Liver (tissue), 3 donors: ENCODE data around the gene WDR82.

Experiments
- ATF3 ChIP-seq: IDR thresholded peaks from 2 replicates; pipeline ENCODE4 v1.6.1; 2016; ENCODE audit warnings: antibody characterized with exemption
- FOXA1 ChIP-seq: IDR thresholded peaks from 2 replicates; pipeline ENCODE4 v1.6.1; 2016; ENCODE audit warnings: antibody characterized with exemption
- GABPA ChIP-seq, 2 donors: IDR thresholded peaks in 1 of 2; conservative IDR thresholded peaks in 1 of 2; 2 replicates each; pipeline ENCODE4 v1.6.1; 2016; ENCODE audit warnings: antibody characterized with exemption in 2 of 2, mild to moderate bottlenecking in 1 of 2, moderate library complexity in 1 of 2
- HNF4A ChIP-seq, 2 donors: conservative IDR thresholded peaks; 2 replicates each; pipeline ENCODE4 v1.6.1; 2016; ENCODE audit warnings: antibody characterized with exemption in 2 of 2, mild to moderate bottlenecking in 2 of 2
- HNF4G ChIP-seq: IDR thresholded peaks from 2 replicates; pipeline ENCODE4 v1.6.1; 2016; ENCODE audit warnings: antibody characterized with exemption
- JUND ChIP-seq, 2 donors: IDR thresholded peaks; 2 replicates each; pipeline ENCODE4 v1.6.1; 2016; ENCODE audit warnings: antibody characterized with exemption in 2 of 2
- MAX ChIP-seq: IDR thresholded peaks from 2 replicates; pipeline ENCODE4 v1.6.1; 2016; ENCODE audit warnings: antibody characterized with exemption
- RAD21 ChIP-seq, 2 donors: IDR thresholded peaks; 2 replicates each; pipeline ENCODE4 v1.6.1; 2016; ENCODE audit warnings: antibody characterized with exemption in 2 of 2, mild to moderate bottlenecking in 2 of 2
- RXRA ChIP-seq, 2 donors: IDR thresholded peaks; 2 replicates each; pipeline ENCODE4 v1.6.1; 2017 to 2018; ENCODE audit warnings: antibody characterized with exemption in 2 of 2, mild to moderate bottlenecking in 1 of 2
- SP1 ChIP-seq: IDR thresholded peaks from 2 replicates; pipeline ENCODE4 v1.6.1; 2018; ENCODE audit warnings: antibody characterized with exemption, mild to moderate bottlenecking
- TAF1 ChIP-seq: conservative IDR thresholded peaks from 2 replicates; pipeline ENCODE4 v1.6.1; 2016; ENCODE audit warnings: antibody characterized with exemption, mild to moderate bottlenecking
- TF ChIP-seq, protein P1 (sequence below): fragments of 150-350 bp; IDR thresholded peaks from 2 replicates; pipeline ENCODE4 v1.5.1; 2017; ENCODE audit warnings: improper control_type of control experiment, low read depth, low read length; ENCODE audit not compliant: missing input control
- donor health status: healthy.
- donor health status: healthy.

- TF ChIP-seq, protein P1, sequence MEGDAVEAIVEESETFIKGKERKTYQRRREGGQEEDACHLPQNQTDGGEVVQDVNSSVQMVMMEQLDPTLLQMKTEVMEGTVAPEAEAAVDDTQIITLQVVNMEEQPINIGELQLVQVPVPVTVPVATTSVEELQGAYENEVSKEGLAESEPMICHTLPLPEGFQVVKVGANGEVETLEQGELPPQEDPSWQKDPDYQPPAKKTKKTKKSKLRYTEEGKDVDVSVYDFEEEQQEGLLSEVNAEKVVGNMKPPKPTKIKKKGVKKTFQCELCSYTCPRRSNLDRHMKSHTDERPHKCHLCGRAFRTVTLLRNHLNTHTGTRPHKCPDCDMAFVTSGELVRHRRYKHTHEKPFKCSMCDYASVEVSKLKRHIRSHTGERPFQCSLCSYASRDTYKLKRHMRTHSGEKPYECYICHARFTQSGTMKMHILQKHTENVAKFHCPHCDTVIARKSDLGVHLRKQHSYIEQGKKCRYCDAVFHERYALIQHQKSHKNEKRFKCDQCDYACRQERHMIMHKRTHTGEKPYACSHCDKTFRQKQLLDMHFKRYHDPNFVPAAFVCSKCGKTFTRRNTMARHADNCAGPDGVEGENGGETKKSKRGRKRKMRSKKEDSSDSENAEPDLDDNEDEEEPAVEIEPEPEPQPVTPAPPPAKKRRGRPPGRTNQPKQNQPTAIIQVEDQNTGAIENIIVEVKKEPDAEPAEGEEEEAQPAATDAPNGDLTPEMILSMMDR: no peak
- TF ChIP-seq GABPA (IDR thresholded peaks at IDR 0.05 in 1 of 2, conservative IDR thresholded peaks at IDR 0.05 in 1 of 2): no peak
- TF ChIP-seq SP1: no peak
- TF ChIP-seq RXRA (IDR thresholded peaks at IDR 0.05): no peak
- no peak for TF ChIP-seq HNF4A (conservative IDR thresholded peaks at IDR 0.05)
- TF ChIP-seq TAF1: no peak
- TF ChIP-seq RAD21 (IDR thresholded peaks at IDR 0.05): no peak
- TF ChIP-seq JUND (IDR thresholded peaks at IDR 0.05): no peak
- TF ChIP-seq MAX: no peak
- TF ChIP-seq ATF3: no peak
- no peak for TF ChIP-seq FOXA1
- no peak for TF ChIP-seq HNF4G
Measured at GRCh38 chr3:52302426-52303145, 24.1 kb upstream of the WDR82 start.
